Right lobe of liver (tissue), 6 donors: ENCODE measurements around the gene GPS2. TPM values are rescaled to one million over a fixed set of nuclear protein-coding genes. Genes with fewer than 3 reads are reported as not detected.

ENCODE experiments used
- ATAC-seq, 4 donors: fragments of 200-7000 bp; cut with Tn5 transposase; one replicate each; pipeline ENCODE4 v1.9.1; 2020; ENCODE audit warnings: mild to moderate bottlenecking in 4 of 4, moderate library complexity in 4 of 4
- DNase-seq, 3 donors: peaks; one replicate each; pipeline ENCODE4 v3.0.0-alpha.2; 2020
- H3K27ac ChIP-seq, 3 donors: fragments of 200-600 bp; one replicate each; pipeline ENCODE4 v1.8.0; 2022
- H3K27me3 ChIP-seq, 2 donors: fragments of 200-600 bp; one replicate each; pipeline ENCODE4 v1.8.0; 2022
- H3K36me3 ChIP-seq, 4 donors: fragments of 200-600 bp; sonication (generic) in 1 of 4; one replicate each; pipeline versions ENCODE4 v1.5.1 to v1.8.0; 2017 to 2022; ENCODE audit warnings: control low read depth in 1 of 4
- H3K4me1 ChIP-seq, 4 donors: fragments of 200-600 bp; sonication (generic) in 1 of 4; one replicate each; pipeline versions ENCODE4 v1.5.1 to v1.8.0; 2017 to 2022; ENCODE audit warnings: control low read depth in 1 of 4
- H3K4me3 ChIP-seq, 3 donors: fragments of 200-600 bp; one replicate each; pipeline ENCODE4 v1.8.0; 2022
- H3K9me3 ChIP-seq, 4 donors: fragments of 200-600 bp; sonication (generic) in 1 of 4; one replicate each; pipeline versions ENCODE4 v1.5.1 to v1.8.0; 2017 to 2022; ENCODE audit warnings: control low read depth in 1 of 4
- POLR2A ChIP-seq: fragments of 450-650 bp; IDR thresholded peaks from one replicate; pipeline ENCODE4 v1.6.1; 2017; ENCODE audit warnings: antibody characterized with exemption, mild to moderate bottlenecking
- WGBS: methylation state at CpG from one replicate; pipeline ENCODE4 v1.1.6; 2018; ENCODE audit warnings: low coverage, low lambda C conversion rate; ENCODE audit not compliant: insufficient coverage; ENCODE audit errors: missing lambda C conversion rate; 5-methylcytosine and 5-hydroxymethylcytosine counted together
- intact Hi-C, 2 donors: fragments of 100-400 bp; cut with DNase I; formaldehyde crosslinking; loops; one replicate each; pipeline versions ENCODE4 v1.11.2 to v1.14.1; 2022
- long read RNA-seq: library from polyadenylated mRNA; unstranded; transcript quantifications from one replicate; pipeline ENCODE4 v2.0.0, GENCODE V29; 2019
- total RNA-seq, 6 experiments: library from RNA; depleted of rRNA in 2 of 6; stranded (reverse); fragments of >200 nt in 2 of 6; fragmentation: NEBNext Ultra II Directional in 3 of 6; extraction: Animal tissue kit (Norgen Biotek cat#: 25700) in 3 of 6; gene quantifications; one replicate each; pipeline versions ENCODE4 v1.1.0 to v1.2.4, GENCODE V29; 2016 to 2023
- TF ChIP-seq, protein P1 (sequence below), 4 donors: fragments of 200-600 bp in 3 of 4; fragments of 450-650 bp in 1 of 4; IDR thresholded peaks; one replicate each; pipeline versions ENCODE4 v1.5.1 to v1.8.0; 2016 to 2022; ENCODE audit warnings: antibody characterized with exemption in 4 of 4, mild to moderate bottlenecking in 2 of 4
- donor health status: DM: no; HTN: yes; CAD: no.
- donor health status: DM: no; HTN: no; CAD: no.
- donor health status: DM: no; HTN: no; CAD: no.
- donor health status: DM: no; HTN: yes; CAD: no.
- donor health status: DM: no; HTN: yes; CAD: no.

GPS2 gene
- total RNA-seq: 10 to 100 TPM; 22.0 to 48.1 (median 23.2) TPM
- long read RNA-seq, partial matches to known transcripts: 1 of 17 reads
- long read RNA-seq, other reads (novel, unspliced or antisense): 12 of 17 reads

GRCh38 chr17:7314719-7315569 is at the start of gene GPS2:
TSS of gene GPS2 (minus strand) at chr17:7315360. CDS start at chr17:7315052, 308 bp downstream.
- peak; percentile 89 for TF ChIP-seq POLR2A
- TF ChIP-seq, protein P1, sequence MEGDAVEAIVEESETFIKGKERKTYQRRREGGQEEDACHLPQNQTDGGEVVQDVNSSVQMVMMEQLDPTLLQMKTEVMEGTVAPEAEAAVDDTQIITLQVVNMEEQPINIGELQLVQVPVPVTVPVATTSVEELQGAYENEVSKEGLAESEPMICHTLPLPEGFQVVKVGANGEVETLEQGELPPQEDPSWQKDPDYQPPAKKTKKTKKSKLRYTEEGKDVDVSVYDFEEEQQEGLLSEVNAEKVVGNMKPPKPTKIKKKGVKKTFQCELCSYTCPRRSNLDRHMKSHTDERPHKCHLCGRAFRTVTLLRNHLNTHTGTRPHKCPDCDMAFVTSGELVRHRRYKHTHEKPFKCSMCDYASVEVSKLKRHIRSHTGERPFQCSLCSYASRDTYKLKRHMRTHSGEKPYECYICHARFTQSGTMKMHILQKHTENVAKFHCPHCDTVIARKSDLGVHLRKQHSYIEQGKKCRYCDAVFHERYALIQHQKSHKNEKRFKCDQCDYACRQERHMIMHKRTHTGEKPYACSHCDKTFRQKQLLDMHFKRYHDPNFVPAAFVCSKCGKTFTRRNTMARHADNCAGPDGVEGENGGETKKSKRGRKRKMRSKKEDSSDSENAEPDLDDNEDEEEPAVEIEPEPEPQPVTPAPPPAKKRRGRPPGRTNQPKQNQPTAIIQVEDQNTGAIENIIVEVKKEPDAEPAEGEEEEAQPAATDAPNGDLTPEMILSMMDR (IDR thresholded peaks at IDR 0.05): no peak
- 1% methylated on average over 18 of the region's 95 CpGs for WGBS
- Histone ChIP-seq H3K27me3 (no peaks in the 10 kb centered on the region), H3K4me3 (peak within 1 kb of the TSS; percentile 72 to 95 (median 82)), H3K27ac (peak within 1 kb of the TSS; percentile 84 to 96 (median 91)), H3K36me3 (peaks cover 7 to 53% (median 27%) of the 10 kb centered on the region in 4 donors), H3K9me3 (no peaks in the 10 kb centered on the region), H3K4me1 (peaks cover 0 to 13% (median 6%) of the 10 kb centered on the region in 4 donors)
- ATAC-seq: peak; percentile 85 to 93 (median 88)
- DNase-seq: peak; percentile 95 to 96 (median 96)
- intact Hi-C loops: no loop called here

DNA sequence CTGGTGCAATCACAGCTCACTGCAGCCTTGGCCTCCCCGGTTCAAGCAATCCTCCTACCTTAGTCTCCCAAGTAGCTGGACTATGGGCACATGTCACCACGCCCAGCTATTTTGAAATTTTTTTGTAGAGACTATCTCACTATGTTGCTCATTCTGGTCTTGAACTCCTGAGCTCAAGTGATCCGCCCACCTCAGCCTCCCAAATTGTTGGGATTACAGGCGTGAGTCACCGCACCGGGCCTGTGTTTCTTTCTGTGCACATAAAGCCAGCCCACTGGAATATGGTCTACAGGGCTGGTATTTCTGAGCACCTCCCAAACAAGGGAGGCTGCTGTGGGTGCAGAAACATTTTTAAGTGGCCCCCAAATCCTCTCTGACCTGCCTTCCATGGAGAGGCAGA is 48.2 kb upstream of the GPS2 start:
- Histone ChIP-seq H3K9me3 (no peaks in the 10 kb centered on the region), H3K27ac (no peak overlapping the region), H3K36me3 (no peaks in the 10 kb centered on the region), H3K4me3 (no peak overlapping the region), H3K4me1 (no peaks in the 10 kb centered on the region), H3K27me3 (no peaks in the 10 kb centered on the region)
- ATAC-seq: no peak
- TF ChIP-seq, protein P1 (IDR thresholded peaks at IDR 0.05): no peak
- no peak for TF ChIP-seq POLR2A
- WGBS: 93% methylated on average over 3 of the region's 6 CpGs
- DNase-seq: no peak
- intact Hi-C loops: no loop called here

- no CpG with 5 or more reads among the region's 3 CpGs for WGBS
These were observed 46.7 kb upstream of the GPS2 start for GRCh38 chr17:7361906-7362305.

GRCh38 chr17:7357381-7357780 is 42.2 kb upstream of the GPS2 start:
- Histone ChIP-seq H3K36me3 (no peaks in the 10 kb centered on the region), H3K27ac (no peak overlapping the region), H3K9me3 (no peaks in the 10 kb centered on the region), H3K27me3 (no peaks in the 10 kb centered on the region), H3K4me3 (no peak overlapping the region), H3K4me1 (peaks cover 0 to 10% (median 5%) of the 10 kb centered on the region in 4 donors)
- DNase-seq (no peak), ATAC-seq (no peak)
- TF ChIP-seq, protein P1 (IDR thresholded peaks at IDR 0.05): no peak
- TF ChIP-seq POLR2A: no peak
- intact Hi-C loops: loop anchor here in 1 of 2 donors (5.0 to 10.0 kb wide), 2 partner anchors 80 to 157 kb away; partner anchors contain the start of genes FGF11 and TMEM102
- WGBS: 55% methylated on average over 2 of the region's 2 CpGs

More at GRCh38 chr17:7361906-7362305, 46.7 kb upstream of the GPS2 start:
- Histone ChIP-seq H3K27me3 (no peaks in the 10 kb centered on the region), H3K4me1 (no peaks in the 10 kb centered on the region), H3K36me3 (no peaks in the 10 kb centered on the region), H3K4me3 (no peak overlapping the region), H3K9me3 (no peaks in the 10 kb centered on the region), H3K27ac (no peak overlapping the region)
- DNase-seq (no peak), ATAC-seq (no peak)
- TF ChIP-seq, protein P1 (IDR thresholded peaks at IDR 0.05): no peak
- TF ChIP-seq POLR2A: no peak
- intact Hi-C loops: no loop called here
